ENCODE results near the gene SAMM50.

SAMM50 gene

GRCh38 chr22:44024288-44024921, 69.2 kb downstream of the SAMM50 start, which contains the start of gene PARVB:
TSS of gene PARVB (plus strand) at chr22:44024302. CDS start at chr22:44024340, 38 bp downstream.
- Histone ChIP-seq H3K4me1 (ENCODE audit: control insufficient read depth, insufficient read depth, low read length) (peaks cover 28% of the 10 kb centered on the region), H3K27ac (ENCODE audit: low read depth, low read length) (no peak within 1 kb of the TSS), H3K9me3 (ENCODE audit: control insufficient read depth, insufficient read depth, low read depth, low read length) (no peaks in the 10 kb centered on the region), H3K36me3 (ENCODE audit: control insufficient read depth, insufficient read depth, low read length) (no peaks in the 10 kb centered on the region), H3K4me3 (ENCODE audit: low read depth, low read length) (peak within 1 kb of the TSS; percentile 64), H3K9ac (ENCODE audit: low read length) (peak within 1 kb of the TSS; percentile 80), H3K27me3 (ENCODE audit: control insufficient read depth, insufficient read depth, low read length) (no peaks in the 10 kb centered on the region; the same call in 1 of the 2 replicates)

- Histone ChIP-seq H3K27me3 (ENCODE audit: control insufficient read depth, insufficient read depth, low read length) (no peaks in the 10 kb centered on the region; the same call in 1 of the 2 replicates), H3K36me3 (ENCODE audit: control insufficient read depth, insufficient read depth, low read length) (no peaks in the 10 kb centered on the region), H3K4me3 (ENCODE audit: low read depth, low read length) (peak overlapping the region; percentile 64), H3K9me3 (ENCODE audit: control insufficient read depth, insufficient read depth, low read depth, low read length) (no peaks in the 10 kb centered on the region), H3K27ac (ENCODE audit: low read depth, low read length) (no peak overlapping the region), H3K4me1 (ENCODE audit: control insufficient read depth, insufficient read depth, low read length) (peaks cover 28% of the 10 kb centered on the region), H3K9ac (ENCODE audit: low read length) (no peak overlapping the region)
These were observed 70.2 kb downstream of the SAMM50 start for GRCh38 chr22:44025171-44026065.

DNA sequence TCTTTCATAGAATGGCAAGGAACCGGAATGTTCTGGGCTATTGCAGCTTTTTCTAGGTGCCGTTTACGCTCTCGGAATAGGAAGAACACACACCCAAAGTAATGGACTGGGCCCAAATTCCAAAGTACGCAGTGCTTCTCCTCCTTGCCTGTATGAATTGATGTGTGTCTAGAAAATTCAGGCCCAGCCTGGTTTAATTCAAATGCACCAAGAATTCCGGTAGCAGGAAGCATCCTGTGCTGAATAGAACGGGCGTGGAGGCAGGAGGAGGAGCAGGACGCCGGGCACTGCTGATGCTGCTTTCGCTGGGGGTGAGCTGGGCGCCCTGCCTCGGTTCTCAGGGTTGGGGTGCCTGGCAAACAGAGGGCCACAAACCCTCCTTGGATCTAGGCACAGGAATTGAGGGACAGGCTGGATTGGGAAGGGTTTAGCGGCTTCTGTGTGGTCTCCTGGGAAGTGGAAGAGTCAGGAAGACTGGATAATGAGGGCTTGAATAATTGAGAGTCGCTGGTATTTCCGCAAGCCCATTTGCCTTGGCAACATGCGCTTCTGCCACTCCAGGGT, 70.9 kb downstream of the SAMM50 start:
- no peak overlapping the region for H3K27ac ChIP-seq (ENCODE audit: low read depth, low read length)
- no peak overlapping the region for H3K4me3 ChIP-seq (ENCODE audit: low read depth, low read length)
- H3K27me3 ChIP-seq (ENCODE audit: control insufficient read depth, insufficient read depth, low read length): no peaks in the 10 kb centered on the region; the same call in 1 of the 2 replicates
- no peaks in the 10 kb centered on the region for H3K36me3 ChIP-seq (ENCODE audit: control insufficient read depth, insufficient read depth, low read length)
- no peak overlapping the region for H3K9ac ChIP-seq (ENCODE audit: low read length)
- no peaks in the 10 kb centered on the region for H3K9me3 ChIP-seq (ENCODE audit: control insufficient read depth, insufficient read depth, low read depth, low read length)
- H3K4me1 ChIP-seq (ENCODE audit: control insufficient read depth, insufficient read depth, low read length): peaks cover 28% of the 10 kb centered on the region

DNA sequence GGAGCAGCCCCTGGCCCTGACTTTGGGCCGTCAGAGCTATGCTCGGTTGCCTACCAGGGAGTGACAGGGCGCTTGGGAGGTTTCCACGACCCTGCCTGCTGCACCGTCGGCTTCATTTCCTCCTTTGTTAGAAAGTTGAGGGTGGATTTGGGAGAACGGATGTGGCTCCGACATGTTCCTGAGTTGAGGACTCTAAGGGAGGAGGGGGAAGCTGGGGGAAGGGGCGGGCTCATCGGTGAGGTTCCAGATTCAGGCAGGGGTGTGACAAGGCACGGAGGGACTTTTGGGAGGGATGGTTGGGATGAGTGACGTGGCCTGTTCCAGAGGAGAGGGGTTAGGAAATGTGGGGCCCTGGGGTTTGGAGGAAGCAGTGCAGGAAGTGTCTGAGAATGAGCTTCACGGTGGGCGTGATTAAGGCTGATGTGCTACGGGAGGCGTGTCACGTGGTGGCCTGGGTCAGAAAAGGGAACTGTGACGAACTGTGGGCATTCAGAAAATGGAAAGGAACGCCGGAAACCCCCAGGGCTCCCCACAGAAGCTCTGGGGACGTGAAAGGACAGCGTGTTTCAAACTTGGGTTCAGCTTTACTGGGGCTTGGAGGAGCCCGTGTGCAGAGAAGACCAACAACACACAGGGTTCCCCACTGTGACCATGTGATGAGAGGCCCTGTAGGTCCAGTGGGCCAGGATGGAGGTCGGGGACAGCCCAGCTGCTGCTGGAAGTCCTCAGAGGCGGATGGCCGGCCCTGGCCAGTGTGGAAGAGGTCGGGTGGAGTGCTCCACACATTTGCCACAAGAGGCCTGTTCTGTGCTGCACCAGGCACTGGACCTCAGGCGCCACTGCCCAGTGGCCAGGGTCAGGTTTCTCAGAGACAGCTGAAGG, 71.6 kb downstream of the SAMM50 start:
- H3K36me3 ChIP-seq (ENCODE audit: control insufficient read depth, insufficient read depth, low read length): no peaks in the 10 kb centered on the region
- H3K4me1 ChIP-seq (ENCODE audit: control insufficient read depth, insufficient read depth, low read length): peaks cover 28% of the 10 kb centered on the region
- no peaks in the 10 kb centered on the region for H3K9me3 ChIP-seq (ENCODE audit: control insufficient read depth, insufficient read depth, low read depth, low read length)
- no peak overlapping the region for H3K9ac ChIP-seq (ENCODE audit: low read length)
- no peaks in the 10 kb centered on the region; the same call in 1 of the 2 replicates for H3K27me3 ChIP-seq (ENCODE audit: control insufficient read depth, insufficient read depth, low read length)
- no peak overlapping the region for H3K27ac ChIP-seq (ENCODE audit: low read depth, low read length)
- no peak overlapping the region for H3K4me3 ChIP-seq (ENCODE audit: low read depth, low read length)

DNA sequence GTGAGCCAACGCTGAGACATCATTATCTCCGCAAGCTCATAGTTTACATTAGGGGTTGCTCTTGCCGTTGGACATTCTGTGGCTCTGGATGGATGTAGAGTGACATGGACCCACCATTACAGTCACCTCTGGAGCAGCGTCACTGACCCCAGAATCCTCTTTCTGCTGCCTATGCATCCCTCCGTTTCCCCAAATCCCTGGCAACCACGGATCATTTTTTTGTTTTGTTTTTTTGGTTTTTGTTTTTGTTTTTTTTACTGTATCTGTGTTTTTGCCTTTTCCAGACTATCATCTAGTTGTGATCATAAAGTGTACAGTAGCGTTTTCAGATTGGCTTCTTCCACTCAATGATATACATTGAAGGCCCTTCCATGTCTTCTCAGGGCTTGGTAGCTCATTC, 72.8 kb downstream of the SAMM50 start:
- Histone ChIP-seq H3K4me3 (ENCODE audit: low read depth, low read length) (no peak overlapping the region), H3K4me1 (ENCODE audit: control insufficient read depth, insufficient read depth, low read length) (peaks cover 28% of the 10 kb centered on the region), H3K27me3 (ENCODE audit: control insufficient read depth, insufficient read depth, low read length) (no peaks in the 10 kb centered on the region; the same call in 1 of the 2 replicates), H3K9me3 (ENCODE audit: control insufficient read depth, insufficient read depth, low read depth, low read length) (no peaks in the 10 kb centered on the region), H3K36me3 (ENCODE audit: control insufficient read depth, insufficient read depth, low read length) (no peaks in the 10 kb centered on the region), H3K27ac (ENCODE audit: low read depth, low read length) (no peak overlapping the region), H3K9ac (ENCODE audit: low read length) (no peak overlapping the region)

- no peaks in the 10 kb centered on the region for H3K9me3 ChIP-seq (ENCODE audit: control insufficient read depth, insufficient read depth, low read depth, low read length)
- H3K36me3 ChIP-seq (ENCODE audit: control insufficient read depth, insufficient read depth, low read length): no peaks in the 10 kb centered on the region
- no peak overlapping the region for H3K27ac ChIP-seq (ENCODE audit: low read depth, low read length)
- no peak overlapping the region for H3K4me3 ChIP-seq (ENCODE audit: low read depth, low read length)
- no peaks in the 10 kb centered on the region; the same call in 1 of the 2 replicates for H3K27me3 ChIP-seq (ENCODE audit: control insufficient read depth, insufficient read depth, low read length)
- H3K9ac ChIP-seq (ENCODE audit: low read length): no peak overlapping the region
- H3K4me1 ChIP-seq (ENCODE audit: control insufficient read depth, insufficient read depth, low read length): peaks cover 30% of the 10 kb centered on the region
These were observed 73.8 kb downstream of the SAMM50 start for GRCh38 chr22:44029069-44029468.

GRCh38 chr22:44030051-44030701, 74.9 kb downstream of the SAMM50 start:
- no peaks in the 10 kb centered on the region for H3K27me3 ChIP-seq (ENCODE audit: control insufficient read depth, insufficient read depth, low read length)

GRCh38 chr22:44030702-44031082, 75.5 kb downstream of the SAMM50 start:
- H3K4me3 ChIP-seq (ENCODE audit: low read depth, low read length): no peak overlapping the region
- no peaks in the 10 kb centered on the region for H3K36me3 ChIP-seq (ENCODE audit: control insufficient read depth, insufficient read depth, low read length)
- H3K9ac ChIP-seq (ENCODE audit: low read length): no peak overlapping the region
- H3K9me3 ChIP-seq (ENCODE audit: control insufficient read depth, insufficient read depth, low read depth, low read length): no peaks in the 10 kb centered on the region
- H3K27ac ChIP-seq (ENCODE audit: low read depth, low read length): no peak overlapping the region
- H3K27me3 ChIP-seq (ENCODE audit: control insufficient read depth, insufficient read depth, low read length): no peaks in the 10 kb centered on the region
- peaks cover 21% of the 10 kb centered on the region for H3K4me1 ChIP-seq (ENCODE audit: control insufficient read depth, insufficient read depth, low read length)

More at GRCh38 chr22:44030051-44030701, 74.9 kb downstream of the SAMM50 start:
- Histone ChIP-seq H3K4me3 (ENCODE audit: low read depth, low read length) (no peak overlapping the region), H3K36me3 (ENCODE audit: control insufficient read depth, insufficient read depth, low read length) (no peaks in the 10 kb centered on the region), H3K9ac (ENCODE audit: low read length) (no peak overlapping the region), H3K27ac (ENCODE audit: low read depth, low read length) (no peak overlapping the region), H3K4me1 (ENCODE audit: control insufficient read depth, insufficient read depth, low read length) (peaks cover 26% of the 10 kb centered on the region), H3K9me3 (ENCODE audit: control insufficient read depth, insufficient read depth, low read depth, low read length) (no peaks in the 10 kb centered on the region)

GRCh38 chr22:44031158-44031952, 76.1 kb downstream of the SAMM50 start:
- Histone ChIP-seq H3K27me3 (ENCODE audit: control insufficient read depth, insufficient read depth, low read length) (no peaks in the 10 kb centered on the region), H3K4me1 (ENCODE audit: control insufficient read depth, insufficient read depth, low read length) (peaks cover 14% of the 10 kb centered on the region), H3K9ac (ENCODE audit: low read length) (no peak overlapping the region), H3K36me3 (ENCODE audit: control insufficient read depth, insufficient read depth, low read length) (no peaks in the 10 kb centered on the region), H3K27ac (ENCODE audit: low read depth, low read length) (no peak overlapping the region), H3K9me3 (ENCODE audit: control insufficient read depth, insufficient read depth, low read depth, low read length) (no peaks in the 10 kb centered on the region), H3K4me3 (ENCODE audit: low read depth, low read length) (no peak overlapping the region)

All from HUES6 (cell line).